ENCODE results near the gene EXOC3.

- TF ChIP-seq POLR2AphosphoS5 (IDR thresholded peaks at IDR 0.05; ENCODE audit: low read depth, low read length), result peak; percentile 78
- peak; percentile 86; the same call in 1 of the 2 replicates for TF ChIP-seq TAF1 (IDR thresholded peaks at IDR 0.05; ENCODE audit: borderline replicate concordance, insufficient read depth, low read length)
Measured at GRCh38 chr5:472656-473550, 29.9 kb downstream of the EXOC3 start.

Data from PFSK-1 (cell line).